Adipose tissue (tissue), 3 donors: ENCODE measurements around the gene FHIP1B. TPM values are rescaled to one million over a fixed set of nuclear protein-coding genes. Genes with fewer than 3 reads are reported as not detected.
"Not testable (repeated sequence)": the region's sequence is repeated elsewhere in the genome, so short reads cannot be mapped to it uniquely, and the experiment has no call there.

Source experiments
- H3K27ac ChIP-seq: one replicate; pipeline ENCODE4 v1.5.1; 2013; ENCODE audit warnings: low read depth, low read length
- WGBS, 3 donors: extraction: QIAGEN DNeasy Blood & Tissue Kit; methylation state at CpG; one replicate each; pipeline ENCODE4 v1.1.7; 2013; 5-methylcytosine and 5-hydroxymethylcytosine counted together
- polyA plus RNA-seq, 3 donors: library from polyadenylated mRNA; stranded (reverse); fragments of 200-250 nt; gene quantifications; one replicate each; pipeline ENCODE4 v1.2.3, GENCODE V29; 2013
- donor health status: healthy with polysubstance abuse.
- donor health status: Bipolar disorder and iron deficiency.
- donor health status: healthy.

FHIP1B gene
- polyA plus RNA-seq, result 10 to 100 TPM; 23.7 to 35.4 (median 27.4) TPM

GRCh38 chr11:6234387-6235107, at the start of gene FHIP1B:
FHIP1B (minus strand) TSS chr11:6234636; CDS start chr11:6224516, 10,120 bp downstream.
- 0% methylated on average over 62 of the region's 62 CpGs for WGBS, 3 donors
- H3K27ac ChIP-seq, result no peak within 1 kb of the TSS

GRCh38 chr11:6283453-6284023, 49.1 kb upstream of the FHIP1B start:
- 72 to 77% (median 75%) methylated on average over 4 of the region's 4 CpGs for WGBS, 3 donors
- H3K27ac ChIP-seq, result no peak overlapping the region

- not testable (repeated sequence) for H3K27ac ChIP-seq
- 43 to 59% (median 51%) methylated on average over 7 of the region's 7 CpGs for WGBS, 3 donors
Observed at GRCh38 chr11:6280809-6281208, 46.4 kb upstream of the FHIP1B start.

GRCh38 chr11:6273188-6273587, 38.8 kb upstream of the FHIP1B start:
- 62 to 85% (median 66%) methylated on average over 4 of the region's 4 CpGs for WGBS, 3 donors
- no peak overlapping the region for H3K27ac ChIP-seq

GRCh38 chr11:6271598-6271997, 37.2 kb upstream of the FHIP1B start:
- 48 to 58% (median 53%) methylated on average over 3 of the region's 3 CpGs for WGBS, 3 donors
- no peak overlapping the region for H3K27ac ChIP-seq

- WGBS, 3 donors, result 77 to 93% (median 77%) methylated on average over 41 of the region's 41 CpGs
Observed at GRCh38 chr11:6270584-6271246, 36.3 kb upstream of the FHIP1B start.

GRCh38 chr11:6269994-6270393, 35.6 kb upstream of the FHIP1B start:
- WGBS, 3 donors, result 85 to 94% (median 85%) methylated on average over 24 of the region's 24 CpGs
- no peak overlapping the region for H3K27ac ChIP-seq

More at GRCh38 chr11:6270584-6271246, 36.3 kb upstream of the FHIP1B start:
- no peak overlapping the region for H3K27ac ChIP-seq

GRCh38 chr11:6268820-6269219, 34.4 kb upstream of the FHIP1B start:
- 70 to 81% (median 75%) methylated on average over 1 of the region's 1 CpG for WGBS, 3 donors

GRCh38 chr11:6263662-6264061, 29.2 kb upstream of the FHIP1B start:
- no peak overlapping the region for H3K27ac ChIP-seq
- WGBS, 3 donors, result 95 to 97% (median 97%) methylated on average over 1 of the region's 1 CpG

More at GRCh38 chr11:6268820-6269219, 34.4 kb upstream of the FHIP1B start:
- no peak overlapping the region for H3K27ac ChIP-seq

GRCh38 chr11:6260207-6260726, 25.8 kb upstream of the FHIP1B start:
- 26 to 62% (median 52%) methylated on average over 5 of the region's 5 CpGs for WGBS, 3 donors
- no peak overlapping the region for H3K27ac ChIP-seq

- H3K27ac ChIP-seq, result no peak overlapping the region
- WGBS, 3 donors, result 7 to 13% (median 9%) methylated on average over 16 of the region's 16 CpGs
Observed at GRCh38 chr11:6258571-6259081, 24.2 kb upstream of the FHIP1B start.

- H3K27ac ChIP-seq, result no peak overlapping the region
- 70 to 84% (median 79%) methylated on average over 3 of the region's 3 CpGs for WGBS, 3 donors
Observed at GRCh38 chr11:6258141-6258540, 23.7 kb upstream of the FHIP1B start.

- 29 to 92% (median 91%) methylated on average over 1 of the region's 1 CpG for WGBS, 3 donors
- H3K27ac ChIP-seq, result no peak overlapping the region
Observed at GRCh38 chr11:6253197-6253596, 18.8 kb upstream of the FHIP1B start.

GRCh38 chr11:6251990-6252473, 17.6 kb upstream of the FHIP1B start:
- WGBS, 3 donors, result 42 to 85% (median 85%) methylated on average over 6 of the region's 6 CpGs
- no peak overlapping the region for H3K27ac ChIP-seq

- WGBS, 3 donors, result 43 to 69% (median 52%) methylated on average over 6 of the region's 6 CpGs
- H3K27ac ChIP-seq, result no peak overlapping the region
Observed at GRCh38 chr11:6251120-6251733, 16.8 kb upstream of the FHIP1B start.

- 23 to 56% (median 47%) methylated on average over 3 of the region's 3 CpGs for WGBS, 3 donors
- H3K27ac ChIP-seq, result no peak overlapping the region
Observed at GRCh38 chr11:6249770-6250555, 15.5 kb upstream of the FHIP1B start.

- WGBS, 3 donors, result 88 to 94% (median 88%) methylated on average over 3 of the region's 3 CpGs
- not testable (repeated sequence) for H3K27ac ChIP-seq
Observed at GRCh38 chr11:6248897-6249296, 14.5 kb upstream of the FHIP1B start.

GRCh38 chr11:6248248-6248647, 13.8 kb upstream of the FHIP1B start:
- 67 to 87% (median 67%) methylated on average over 1 of the region's 1 CpG for WGBS, 3 donors
- H3K27ac ChIP-seq, result no peak overlapping the region
